ENCODE measurements around the gene FN3KRP. TPM values are rescaled to one million over a fixed set of nuclear protein-coding genes. Genes with fewer than 3 reads are reported as not detected.

The FN3KRP gene
- total and polyA plus RNA-seq, 2 of the 13 experiments (the other 11 are each of a cell fraction or from before 2014, with no cell fraction given), result 22.4 to 28.2 TPM

DNA sequence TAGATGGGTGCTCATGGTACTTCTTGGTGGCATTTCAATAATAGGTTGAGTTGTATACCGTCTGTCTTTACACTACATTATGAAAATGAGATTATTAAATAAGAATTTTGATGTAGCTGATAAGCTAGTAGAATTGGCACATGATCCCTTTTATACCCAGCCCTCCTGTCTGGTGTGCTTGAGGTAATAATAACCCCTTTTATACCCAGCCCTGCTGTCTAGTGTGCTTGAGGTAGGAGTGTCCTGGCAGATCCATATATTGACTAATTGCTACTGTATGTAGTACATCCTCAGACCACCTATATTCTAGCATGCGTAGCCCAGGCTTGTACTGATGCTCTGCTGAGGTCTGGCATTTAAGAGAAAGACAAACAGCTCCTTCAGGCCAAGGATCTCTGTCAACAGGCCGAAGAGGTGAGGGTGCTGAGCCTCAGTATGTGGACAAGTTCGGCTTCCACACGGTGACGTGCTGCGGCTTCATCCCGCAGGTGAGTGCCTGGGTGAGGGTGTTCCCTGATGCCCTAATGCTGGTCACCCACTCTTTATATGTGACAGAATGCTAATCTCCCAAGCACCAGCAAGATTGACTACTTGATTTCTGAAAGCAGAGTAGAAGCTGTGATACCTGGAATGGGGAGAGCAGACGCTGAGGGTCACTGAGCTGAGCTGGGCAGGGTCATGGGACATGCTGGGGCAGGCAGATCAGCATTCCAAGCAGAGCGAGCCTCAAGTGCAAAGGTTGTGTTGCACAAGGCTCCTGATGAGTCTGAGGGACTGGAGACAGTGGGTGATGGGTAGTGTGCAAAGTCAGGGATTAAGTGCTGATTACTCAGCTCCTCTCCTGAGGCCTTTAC is 24.6 kb downstream of the FN3KRP start (continued):
- TF ChIP-seq, protein P1, sequence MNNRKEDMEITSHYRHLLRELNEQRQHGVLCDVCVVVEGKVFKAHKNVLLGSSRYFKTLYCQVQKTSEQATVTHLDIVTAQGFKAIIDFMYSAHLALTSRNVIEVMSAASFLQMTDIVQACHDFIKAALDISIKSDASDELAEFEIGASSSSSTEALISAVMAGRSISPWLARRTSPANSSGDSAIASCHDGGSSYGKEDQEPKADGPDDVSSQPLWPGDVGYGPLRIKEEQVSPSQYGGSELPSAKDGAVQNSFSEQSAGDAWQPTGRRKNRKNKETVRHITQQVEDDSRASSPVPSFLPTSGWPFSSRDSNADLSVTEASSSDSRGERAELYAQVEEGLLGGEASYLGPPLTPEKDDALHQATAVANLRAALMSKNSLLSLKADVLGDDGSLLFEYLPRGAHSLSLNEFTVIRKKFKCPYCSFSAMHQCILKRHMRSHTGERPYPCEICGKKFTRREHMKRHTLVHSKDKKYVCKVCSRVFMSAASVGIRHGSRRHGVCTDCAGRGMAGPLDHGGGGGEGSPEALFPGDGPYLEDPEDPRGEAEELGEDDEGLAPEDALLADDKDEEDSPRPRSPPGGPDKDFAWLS (CRISPR knock-in tag; IDR thresholded peaks at IDR 0.05; ENCODE audit: borderline replicate concordance), result no peak
- peak; percentile 84 for TF ChIP-seq BCL6 (CRISPR knock-in tag; IDR thresholded peaks at IDR 0.05)
- no peak; the same call in 1 of the 2 replicates for TF ChIP-seq SALL2 (CRISPR knock-in tag; IDR thresholded peaks at IDR 0.05)
- no peak for TF ChIP-seq ZNF530 (CRISPR knock-in tag; IDR thresholded peaks at IDR 0.05; ENCODE audit: low read depth)
- peak; percentile 84 for TF ChIP-seq ARNTL (CRISPR knock-in tag; IDR thresholded peaks at IDR 0.05)
- TF ChIP-seq SATB2 (CRISPR knock-in tag; IDR thresholded peaks at IDR 0.05), result no peak
- peak; percentile 76; the same call in 1 of the 2 replicates for TF ChIP-seq YEATS4 (CRISPR knock-in tag; IDR thresholded peaks at IDR 0.05; ENCODE audit: borderline replicate concordance)
- TF ChIP-seq TEAD2 (CRISPR knock-in tag; IDR thresholded peaks at IDR 0.05), result no peak
- TF ChIP-seq, protein P2, sequence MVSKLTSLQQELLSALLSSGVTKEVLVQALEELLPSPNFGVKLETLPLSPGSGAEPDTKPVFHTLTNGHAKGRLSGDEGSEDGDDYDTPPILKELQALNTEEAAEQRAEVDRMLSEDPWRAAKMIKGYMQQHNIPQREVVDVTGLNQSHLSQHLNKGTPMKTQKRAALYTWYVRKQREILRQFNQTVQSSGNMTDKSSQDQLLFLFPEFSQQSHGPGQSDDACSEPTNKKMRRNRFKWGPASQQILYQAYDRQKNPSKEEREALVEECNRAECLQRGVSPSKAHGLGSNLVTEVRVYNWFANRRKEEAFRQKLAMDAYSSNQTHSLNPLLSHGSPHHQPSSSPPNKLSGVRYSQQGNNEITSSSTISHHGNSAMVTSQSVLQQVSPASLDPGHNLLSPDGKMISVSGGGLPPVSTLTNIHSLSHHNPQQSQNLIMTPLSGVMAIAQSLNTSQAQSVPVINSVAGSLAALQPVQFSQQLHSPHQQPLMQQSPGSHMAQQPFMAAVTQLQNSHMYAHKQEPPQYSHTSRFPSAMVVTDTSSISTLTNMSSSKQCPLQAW (CRISPR knock-in tag; IDR thresholded peaks at IDR 0.05), result 0 out of 2 replicates have a peak, but pooled peaks have one; percentile 24
- peak; percentile 52; the same call in 1 of the 2 replicates for TF ChIP-seq RBAK (CRISPR knock-in tag; IDR thresholded peaks at IDR 0.05)
- TF ChIP-seq, protein P3, sequence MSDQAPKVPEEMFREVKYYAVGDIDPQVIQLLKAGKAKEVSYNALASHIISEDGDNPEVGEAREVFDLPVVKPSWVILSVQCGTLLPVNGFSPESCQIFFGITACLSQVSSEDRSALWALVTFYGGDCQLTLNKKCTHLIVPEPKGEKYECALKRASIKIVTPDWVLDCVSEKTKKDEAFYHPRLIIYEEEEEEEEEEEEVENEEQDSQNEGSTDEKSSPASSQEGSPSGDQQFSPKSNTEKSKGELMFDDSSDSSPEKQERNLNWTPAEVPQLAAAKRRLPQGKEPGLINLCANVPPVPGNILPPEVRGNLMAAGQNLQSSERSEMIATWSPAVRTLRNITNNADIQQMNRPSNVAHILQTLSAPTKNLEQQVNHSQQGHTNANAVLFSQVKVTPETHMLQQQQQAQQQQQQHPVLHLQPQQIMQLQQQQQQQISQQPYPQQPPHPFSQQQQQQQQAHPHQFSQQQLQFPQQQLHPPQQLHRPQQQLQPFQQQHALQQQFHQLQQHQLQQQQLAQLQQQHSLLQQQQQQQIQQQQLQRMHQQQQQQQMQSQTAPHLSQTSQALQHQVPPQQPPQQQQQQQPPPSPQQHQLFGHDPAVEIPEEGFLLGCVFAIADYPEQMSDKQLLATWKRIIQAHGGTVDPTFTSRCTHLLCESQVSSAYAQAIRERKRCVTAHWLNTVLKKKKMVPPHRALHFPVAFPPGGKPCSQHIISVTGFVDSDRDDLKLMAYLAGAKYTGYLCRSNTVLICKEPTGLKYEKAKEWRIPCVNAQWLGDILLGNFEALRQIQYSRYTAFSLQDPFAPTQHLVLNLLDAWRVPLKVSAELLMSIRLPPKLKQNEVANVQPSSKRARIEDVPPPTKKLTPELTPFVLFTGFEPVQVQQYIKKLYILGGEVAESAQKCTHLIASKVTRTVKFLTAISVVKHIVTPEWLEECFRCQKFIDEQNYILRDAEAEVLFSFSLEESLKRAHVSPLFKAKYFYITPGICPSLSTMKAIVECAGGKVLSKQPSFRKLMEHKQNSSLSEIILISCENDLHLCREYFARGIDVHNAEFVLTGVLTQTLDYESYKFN (CRISPR knock-in tag; conservative IDR thresholded peaks at IDR 0.05), result peak; percentile 94
- TF ChIP-seq HCFC1 (IDR thresholded peaks at IDR 0.05; ENCODE audit: low read depth, low read length), result no peak
- TF ChIP-seq, protein P4, sequence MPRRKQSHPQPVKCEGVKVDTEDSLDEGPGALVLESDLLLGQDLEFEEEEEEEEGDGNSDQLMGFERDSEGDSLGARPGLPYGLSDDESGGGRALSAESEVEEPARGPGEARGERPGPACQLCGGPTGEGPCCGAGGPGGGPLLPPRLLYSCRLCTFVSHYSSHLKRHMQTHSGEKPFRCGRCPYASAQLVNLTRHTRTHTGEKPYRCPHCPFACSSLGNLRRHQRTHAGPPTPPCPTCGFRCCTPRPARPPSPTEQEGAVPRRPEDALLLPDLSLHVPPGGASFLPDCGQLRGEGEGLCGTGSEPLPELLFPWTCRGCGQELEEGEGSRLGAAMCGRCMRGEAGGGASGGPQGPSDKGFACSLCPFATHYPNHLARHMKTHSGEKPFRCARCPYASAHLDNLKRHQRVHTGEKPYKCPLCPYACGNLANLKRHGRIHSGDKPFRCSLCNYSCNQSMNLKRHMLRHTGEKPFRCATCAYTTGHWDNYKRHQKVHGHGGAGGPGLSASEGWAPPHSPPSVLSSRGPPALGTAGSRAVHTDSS (CRISPR knock-in tag; conservative IDR thresholded peaks at IDR 0.05), result no peak
- TF ChIP-seq ZNF121 (CRISPR knock-in tag; IDR thresholded peaks at IDR 0.05), result peak; percentile 48
- TF ChIP-seq ZC3H4 (CRISPR knock-in tag; IDR thresholded peaks at IDR 0.05; ENCODE audit: borderline replicate concordance), result no peak
- peak; percentile 83 to 93 for TF ChIP-seq NR2F1 (CRISPR knock-in tag; IDR thresholded peaks at IDR 0.05)
- peak; percentile 78 for TF ChIP-seq BORCS8-MEF2B (CRISPR knock-in tag; IDR thresholded peaks at IDR 0.05)
- no peak for TF ChIP-seq ATM (IDR thresholded peaks at IDR 0.05; ENCODE audit: borderline replicate concordance)
